ENCODE data around the gene AK4. TPM values are rescaled to one million over a fixed set of nuclear protein-coding genes. Genes with fewer than 3 reads are reported as not detected.
"Not testable (repeated sequence)": the region's sequence is repeated elsewhere in the genome, so short reads cannot be mapped to it uniquely, and the experiment has no call there.

AK4 gene
- total RNA-seq, 2 experiments from 2014 or later: 129 TPM

DNA sequence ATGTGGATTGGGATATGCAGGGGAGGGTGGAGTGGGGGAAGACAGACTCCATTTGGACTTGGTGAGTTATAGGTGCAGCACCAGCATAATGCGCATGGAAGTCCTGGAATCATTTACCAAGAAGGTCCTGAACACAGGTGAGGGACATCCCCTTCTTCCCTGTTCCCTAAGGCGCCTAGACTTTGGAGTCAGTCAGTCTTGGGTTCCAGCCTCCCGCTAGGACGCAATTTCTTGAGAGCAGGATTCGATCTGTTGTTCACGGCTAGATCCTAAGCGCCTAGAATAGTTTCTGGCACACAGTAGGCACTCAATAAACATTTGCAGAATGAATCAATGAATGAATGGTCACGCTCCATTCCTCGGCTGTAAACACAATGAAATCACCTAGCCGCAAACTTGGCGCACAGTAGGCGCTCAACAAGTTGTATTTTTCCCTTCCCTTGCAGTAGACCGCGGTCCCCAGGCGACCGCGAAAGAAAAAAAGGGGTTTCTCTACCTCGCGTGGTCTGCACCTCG lies 1.0 kb upstream of the AK4 start:
- Mint-ChIP-seq H3K27ac (peak overlapping the region; percentile 78), H3K9me3 (no peaks in the 10 kb centered on the region), H3K4me3 (peak overlapping the region; percentile 78), H3K4me1 (peaks cover 25% of the 10 kb centered on the region), H3K27me3 (peaks cover 55% of the 10 kb centered on the region), H3K36me3 (peaks cover 26% of the 10 kb centered on the region)
- no peak for DNase-seq

DNA sequence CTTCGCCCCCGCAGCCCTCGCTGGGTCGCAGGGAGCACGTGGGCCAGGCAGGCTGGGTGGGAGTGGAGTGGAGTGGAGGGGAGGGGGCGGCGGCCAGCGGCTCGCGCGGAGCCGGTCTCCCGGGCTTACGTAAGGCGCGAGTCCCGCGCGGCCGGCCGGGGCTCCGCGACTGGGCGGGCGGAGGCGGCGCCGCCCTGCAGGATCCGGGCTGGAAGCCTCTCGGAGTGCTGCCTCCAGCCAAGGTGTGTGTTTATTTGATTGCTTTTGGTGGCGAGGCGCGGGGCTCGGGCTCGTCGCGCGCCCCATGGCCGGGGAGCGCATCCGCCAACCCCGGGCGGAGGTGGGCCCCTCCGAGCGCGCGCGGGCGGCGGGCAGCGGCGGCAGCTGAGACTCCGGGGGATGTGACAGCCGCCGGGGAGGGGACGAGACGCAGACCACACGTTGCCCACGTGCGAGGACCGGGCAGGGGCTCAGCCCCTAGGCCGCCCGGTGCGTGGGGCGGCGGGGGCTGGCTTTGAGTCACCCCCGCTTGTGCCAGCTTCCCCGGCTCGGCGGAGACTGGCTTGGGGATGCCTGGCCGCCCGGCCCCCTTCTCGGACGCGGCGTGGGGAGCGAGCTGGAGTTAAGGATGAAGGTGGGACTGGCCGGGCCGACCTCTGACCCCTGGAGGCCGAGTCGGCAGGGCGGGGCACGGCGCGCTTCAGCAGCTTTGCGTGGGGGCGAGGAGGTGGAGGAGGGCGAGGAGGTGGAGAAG lies 402 bp upstream of the AK4 start:
- Mint-ChIP-seq H3K27me3 (peaks cover 50% of the 10 kb centered on the region), H3K27ac (peak overlapping the region; percentile 86), H3K9me3 (no peaks in the 10 kb centered on the region), H3K36me3 (peaks cover 26% of the 10 kb centered on the region), H3K4me1 (peaks cover 25% of the 10 kb centered on the region), H3K4me3 (peak overlapping the region; percentile 87)
- peak; percentile 72 for DNase-seq

DNA sequence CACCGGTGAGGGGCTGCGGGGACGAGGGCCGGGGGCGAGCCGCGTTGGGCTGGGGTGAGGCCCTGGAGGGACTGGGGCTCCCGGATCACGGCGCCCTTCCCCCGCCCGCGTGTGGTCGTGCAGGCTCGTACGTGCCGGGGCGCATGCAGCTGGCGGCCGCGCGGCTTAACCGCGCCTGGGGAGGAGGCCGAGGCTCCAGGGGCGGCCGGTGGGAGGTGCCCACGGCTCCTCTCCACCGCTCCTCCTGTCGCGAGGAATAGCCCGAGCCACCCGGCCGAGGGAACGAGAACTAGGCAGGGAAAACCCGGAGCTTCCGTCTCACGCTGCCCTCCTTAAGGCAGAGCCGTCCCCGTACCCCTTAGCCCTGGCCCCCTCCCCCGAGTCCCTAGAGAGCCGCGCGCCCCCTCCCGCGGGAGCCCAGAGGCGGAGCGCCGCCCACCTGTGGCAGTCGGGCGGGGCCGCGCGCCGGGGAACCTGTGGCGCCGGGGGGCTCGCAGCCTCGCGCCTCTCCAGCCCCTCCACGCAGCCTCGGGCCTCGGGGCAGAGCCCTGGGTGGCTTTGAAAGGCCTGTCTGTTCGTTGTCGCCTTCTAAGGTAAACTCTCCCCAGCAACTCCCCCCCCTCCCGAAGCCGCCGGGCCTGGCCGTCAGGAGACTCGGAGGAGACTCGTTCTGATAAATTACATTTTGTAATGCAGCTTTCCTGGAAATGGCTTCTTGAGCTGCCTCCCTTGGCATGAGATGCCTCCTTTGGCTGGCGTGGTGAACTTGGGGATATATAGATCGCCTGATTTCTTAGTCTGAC lies 746 bp downstream of the AK4 start:
- H3K27ac Mint-ChIP-seq: peak overlapping the region; percentile 86
- H3K4me3 Mint-ChIP-seq: peak overlapping the region; percentile 87
- H3K36me3 Mint-ChIP-seq: peaks cover 32% of the 10 kb centered on the region
- H3K27me3 Mint-ChIP-seq: peaks cover 48% of the 10 kb centered on the region
- H3K9me3 Mint-ChIP-seq: no peaks in the 10 kb centered on the region
- H3K4me1 Mint-ChIP-seq: peaks cover 25% of the 10 kb centered on the region
- peak; percentile 82 for DNase-seq

GRCh38 chr1:65149351-65150107 lies 1.5 kb downstream of the AK4 start:
- peaks cover 36% of the 10 kb centered on the region for H3K36me3 Mint-ChIP-seq
- H3K9me3 Mint-ChIP-seq: no peaks in the 10 kb centered on the region
- peaks cover 25% of the 10 kb centered on the region for H3K4me1 Mint-ChIP-seq
- no peak for DNase-seq
- peak overlapping the region; percentile 69 for H3K27ac Mint-ChIP-seq
- peaks cover 42% of the 10 kb centered on the region for H3K27me3 Mint-ChIP-seq
- peak overlapping the region; percentile 86 for H3K4me3 Mint-ChIP-seq

DNA sequence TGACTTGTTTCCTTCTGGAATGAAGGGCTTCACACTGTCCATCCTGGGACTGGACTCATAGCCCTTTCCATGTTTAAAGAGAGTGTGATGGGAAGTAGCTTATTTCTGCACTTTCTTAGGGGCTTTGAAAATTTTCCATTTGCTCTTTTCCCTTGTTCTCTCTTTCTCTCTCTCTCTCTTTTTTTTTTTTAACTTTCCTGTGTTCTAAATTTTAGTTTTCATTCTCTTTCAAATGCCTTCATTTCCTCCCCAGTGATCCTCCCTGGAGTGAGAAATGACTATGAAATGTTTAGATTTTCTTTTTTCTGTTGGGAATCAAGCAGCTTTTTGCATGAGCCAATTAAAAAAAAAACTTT lies 2.1 kb downstream of the AK4 start:
- no peak for DNase-seq
- no peaks in the 10 kb centered on the region for H3K9me3 Mint-ChIP-seq
- H3K4me1 Mint-ChIP-seq: peaks cover 25% of the 10 kb centered on the region
- H3K27ac Mint-ChIP-seq: no peak overlapping the region
- H3K4me3 Mint-ChIP-seq: peak overlapping the region; percentile 86
- H3K36me3 Mint-ChIP-seq: peaks cover 38% of the 10 kb centered on the region
- H3K27me3 Mint-ChIP-seq: peaks cover 38% of the 10 kb centered on the region

GRCh38 chr1:65150583-65151263 lies 2.7 kb downstream of the AK4 start:
- peaks cover 32% of the 10 kb centered on the region for H3K27me3 Mint-ChIP-seq
- DNase-seq: no peak
- H3K9me3 Mint-ChIP-seq: no peaks in the 10 kb centered on the region
- peaks cover 38% of the 10 kb centered on the region for H3K36me3 Mint-ChIP-seq
- H3K27ac Mint-ChIP-seq: no peak overlapping the region
- peaks cover 25% of the 10 kb centered on the region for H3K4me1 Mint-ChIP-seq
- H3K4me3 Mint-ChIP-seq: peak overlapping the region; percentile 86

GRCh38 chr1:65151641-65152040 lies 3.6 kb downstream of the AK4 start:
- H3K27me3 Mint-ChIP-seq: peaks cover 24% of the 10 kb centered on the region
- DNase-seq: no peak
- H3K4me1 Mint-ChIP-seq: peaks cover 20% of the 10 kb centered on the region
- no peak overlapping the region for H3K4me3 Mint-ChIP-seq
- H3K36me3 Mint-ChIP-seq: peaks cover 38% of the 10 kb centered on the region
- no peak overlapping the region for H3K27ac Mint-ChIP-seq
- no peaks in the 10 kb centered on the region for H3K9me3 Mint-ChIP-seq

- Mint-ChIP-seq H3K9me3 (no peaks in the 10 kb centered on the region), H3K27ac (no peak overlapping the region), H3K27me3 (peaks cover 18% of the 10 kb centered on the region), H3K4me1 (peaks cover 13% of the 10 kb centered on the region), H3K4me3 (no peak overlapping the region), H3K36me3 (peaks cover 41% of the 10 kb centered on the region)
- DNase-seq: no peak
Measured at GRCh38 chr1:65153635-65154034, 5.6 kb downstream of the AK4 start.

DNA sequence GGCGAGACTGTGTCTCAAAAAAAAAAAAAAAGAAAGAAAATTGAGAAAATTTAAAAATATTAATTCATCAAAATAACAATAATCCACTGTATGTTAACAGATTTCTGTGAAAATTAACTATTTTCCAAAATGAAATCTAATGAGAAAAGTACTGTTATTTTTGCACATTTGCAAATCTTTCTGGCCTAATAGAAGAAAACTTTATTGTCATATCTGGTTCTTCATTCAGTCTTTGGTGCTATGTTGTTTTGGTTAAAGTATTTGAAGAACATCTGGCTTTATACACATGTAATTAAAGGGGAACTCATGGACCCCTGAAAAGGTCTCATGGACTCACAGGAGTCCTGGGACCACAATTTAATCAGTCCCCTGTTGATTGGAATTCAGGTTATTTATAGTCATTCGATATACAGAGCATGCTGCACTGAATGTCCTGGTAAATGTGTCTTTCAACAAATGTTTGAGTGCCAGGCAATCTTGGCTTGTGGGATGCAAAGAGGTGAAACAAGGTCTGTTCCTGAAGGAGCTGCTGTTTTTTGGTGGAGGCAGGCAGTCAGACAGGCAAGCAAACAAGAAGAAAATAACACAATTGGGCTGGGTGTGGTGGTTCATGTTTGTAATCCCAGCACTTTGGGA lies 9.0 kb downstream of the AK4 start:
- no peaks in the 10 kb centered on the region for H3K27me3 Mint-ChIP-seq
- H3K4me3 Mint-ChIP-seq: no peak overlapping the region
- H3K36me3 Mint-ChIP-seq: peaks cover 15% of the 10 kb centered on the region
- H3K4me1 Mint-ChIP-seq: no peaks in the 10 kb centered on the region
- DNase-seq: no peak
- no peak overlapping the region for H3K27ac Mint-ChIP-seq
- no peaks in the 10 kb centered on the region for H3K9me3 Mint-ChIP-seq

GRCh38 chr1:65157546-65157941 lies 9.5 kb downstream of the AK4 start:
- Mint-ChIP-seq H3K27me3 (no peaks in the 10 kb centered on the region), H3K9me3 (no peaks in the 10 kb centered on the region), H3K36me3 (peaks cover 16% of the 10 kb centered on the region), H3K27ac (no peak overlapping the region), H3K4me1 (no peaks in the 10 kb centered on the region), H3K4me3 (no peak overlapping the region)
- no peak for DNase-seq

DNA sequence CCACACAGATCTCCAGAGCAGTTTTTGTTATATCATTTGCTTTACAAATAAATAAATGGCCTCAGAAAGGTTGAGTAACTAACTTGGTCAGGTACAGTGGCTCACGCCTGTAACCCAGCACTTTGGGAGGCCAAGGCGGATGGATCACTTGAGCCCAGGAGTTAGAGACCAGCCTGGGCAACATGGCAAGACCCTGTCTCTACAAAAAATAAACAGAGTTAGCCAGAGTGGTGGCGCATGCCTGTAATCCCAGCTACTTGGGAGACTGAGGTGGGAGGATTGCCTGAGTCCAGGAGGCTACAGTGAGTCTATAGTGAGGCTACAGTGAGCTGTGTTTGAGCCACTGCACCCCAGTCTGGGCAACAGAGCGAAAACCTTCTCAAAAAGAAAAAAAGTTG lies 11.3 kb downstream of the AK4 start:
- H3K9me3 Mint-ChIP-seq, H3K4me1 Mint-ChIP-seq, H3K27ac Mint-ChIP-seq, H3K27me3 Mint-ChIP-seq, DNase-seq, H3K4me3 Mint-ChIP-seq: not testable (repeated sequence)
- H3K36me3 Mint-ChIP-seq: peaks cover 13% of the 10 kb centered on the region

DNA sequence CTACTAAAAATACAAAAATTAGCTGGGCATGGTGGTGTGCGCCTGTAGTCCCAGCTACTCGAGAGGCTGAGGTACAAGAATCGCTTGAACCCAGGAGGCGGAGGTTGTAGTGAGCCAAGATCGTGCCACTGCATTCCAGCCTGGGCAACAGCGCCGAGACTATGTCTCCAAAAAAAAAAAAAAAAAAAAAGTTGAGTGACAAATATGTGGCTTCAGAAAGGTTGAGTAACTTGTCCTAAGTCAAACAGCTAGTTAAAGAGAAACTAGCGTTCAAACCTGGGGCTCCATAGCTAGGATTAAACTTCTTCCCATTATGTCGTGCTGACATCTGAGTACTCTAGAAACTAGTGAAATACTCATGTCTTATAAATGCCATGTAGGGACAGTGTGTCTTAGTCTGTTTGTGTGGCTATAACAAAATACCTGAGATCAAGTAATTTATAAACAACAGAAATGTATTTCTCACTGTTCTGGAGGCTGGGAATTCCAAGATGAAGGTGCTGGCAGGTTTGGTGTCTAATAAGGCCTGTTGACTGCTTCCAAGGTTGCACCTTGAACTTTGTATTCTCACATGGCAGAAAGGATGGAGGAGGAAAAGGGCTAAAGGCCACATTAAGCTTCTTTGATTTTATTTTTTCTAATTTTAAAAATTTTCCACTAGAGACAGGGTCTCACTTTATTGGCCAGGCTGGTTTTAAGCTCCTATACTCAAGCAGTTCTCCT lies 12.0 kb downstream of the AK4 start:
- peaks cover 11% of the 10 kb centered on the region for H3K36me3 Mint-ChIP-seq
- no peaks in the 10 kb centered on the region for H3K9me3 Mint-ChIP-seq
- H3K4me1 Mint-ChIP-seq: no peaks in the 10 kb centered on the region
- no peak overlapping the region for H3K27ac Mint-ChIP-seq
- no peaks in the 10 kb centered on the region for H3K27me3 Mint-ChIP-seq
- no peak overlapping the region for H3K4me3 Mint-ChIP-seq
- DNase-seq: no peak

- no peak overlapping the region for H3K4me3 Mint-ChIP-seq
- no peaks in the 10 kb centered on the region for H3K27me3 Mint-ChIP-seq
- no peak overlapping the region for H3K27ac Mint-ChIP-seq
- H3K9me3 Mint-ChIP-seq: no peaks in the 10 kb centered on the region
- no peak for DNase-seq
- H3K4me1 Mint-ChIP-seq: no peaks in the 10 kb centered on the region
- peaks cover 10% of the 10 kb centered on the region for H3K36me3 Mint-ChIP-seq
Measured at GRCh38 chr1:65163201-65163805, 15.3 kb downstream of the AK4 start.

All from activated naive CD8-positive, alpha-beta T cell treated with anti-CD3 and anti-CD28 coated beads for 36 hours (primary cell).